Measurements from ENCODE around the gene FNBP1L. TPM values are rescaled to one million over a fixed set of nuclear protein-coding genes. Genes with fewer than 3 reads are reported as not detected.

The FNBP1L gene
- total RNA-seq, 4 donors from 2014 or later: 6.1 to 24.7 (median 14.7) TPM

DNA sequence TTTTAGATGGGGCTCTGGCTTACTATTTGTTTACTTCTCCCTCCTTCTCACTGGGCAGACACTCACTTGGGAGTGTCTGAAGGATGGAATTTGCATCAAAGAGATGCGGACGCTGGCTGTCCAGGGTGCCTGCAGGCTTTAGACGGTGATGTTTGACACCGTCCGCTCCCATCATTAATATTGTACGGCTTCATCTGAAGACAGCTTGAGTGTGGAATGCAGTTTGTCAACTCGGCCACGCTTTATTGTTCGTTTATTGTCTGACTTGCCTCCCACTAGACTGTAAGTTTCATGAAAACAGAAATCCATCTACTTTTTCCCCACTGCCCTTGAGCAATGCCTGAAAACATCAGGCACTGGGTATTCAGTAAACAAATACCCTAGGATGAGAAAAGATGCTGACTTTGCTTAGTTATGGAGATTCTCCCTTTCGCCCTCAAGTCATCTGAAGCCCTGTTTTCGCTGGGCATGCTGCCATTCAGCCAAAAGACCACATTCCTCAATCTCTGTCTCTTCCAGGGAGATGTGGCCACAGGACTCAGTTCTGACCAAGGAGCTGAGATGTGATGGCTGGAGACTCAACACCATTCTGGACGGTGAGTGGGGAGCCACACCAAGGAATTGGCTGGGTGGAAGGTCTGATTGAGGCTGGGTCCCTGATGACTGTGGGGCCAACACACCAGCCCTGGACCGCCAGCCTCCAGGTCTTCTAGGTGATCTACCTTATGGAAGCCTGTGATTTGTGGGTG is 146.1 kb downstream of the FNBP1L start:
- H3K27ac ChIP-seq: peak overlapping the region in 2 of 4 donors; percentile 16 to 46
- ATAC-seq: no peak
- no peak overlapping the region for H3K4me3 ChIP-seq
- peaks cover 9 to 80% (median 18%) of the 10 kb centered on the region in 3 donors for H3K4me1 ChIP-seq
- WGBS, 2 donors (ENCODE audit: low coverage in 1 of 2): 60 to 89% methylated on average over 5 to 11 of the region's 13 CpGs
- H3K27me3 ChIP-seq: no peaks in the 10 kb centered on the region
- TF ChIP-seq POLR2AphosphoS5 (IDR thresholded peaks at IDR 0.05) (no peak), POLR2A (IDR thresholded peaks at IDR 0.05) (no peak)
- TF ChIP-seq, protein P1, sequence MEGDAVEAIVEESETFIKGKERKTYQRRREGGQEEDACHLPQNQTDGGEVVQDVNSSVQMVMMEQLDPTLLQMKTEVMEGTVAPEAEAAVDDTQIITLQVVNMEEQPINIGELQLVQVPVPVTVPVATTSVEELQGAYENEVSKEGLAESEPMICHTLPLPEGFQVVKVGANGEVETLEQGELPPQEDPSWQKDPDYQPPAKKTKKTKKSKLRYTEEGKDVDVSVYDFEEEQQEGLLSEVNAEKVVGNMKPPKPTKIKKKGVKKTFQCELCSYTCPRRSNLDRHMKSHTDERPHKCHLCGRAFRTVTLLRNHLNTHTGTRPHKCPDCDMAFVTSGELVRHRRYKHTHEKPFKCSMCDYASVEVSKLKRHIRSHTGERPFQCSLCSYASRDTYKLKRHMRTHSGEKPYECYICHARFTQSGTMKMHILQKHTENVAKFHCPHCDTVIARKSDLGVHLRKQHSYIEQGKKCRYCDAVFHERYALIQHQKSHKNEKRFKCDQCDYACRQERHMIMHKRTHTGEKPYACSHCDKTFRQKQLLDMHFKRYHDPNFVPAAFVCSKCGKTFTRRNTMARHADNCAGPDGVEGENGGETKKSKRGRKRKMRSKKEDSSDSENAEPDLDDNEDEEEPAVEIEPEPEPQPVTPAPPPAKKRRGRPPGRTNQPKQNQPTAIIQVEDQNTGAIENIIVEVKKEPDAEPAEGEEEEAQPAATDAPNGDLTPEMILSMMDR (IDR thresholded peaks at IDR 0.05): no peak
- peaks cover 0 to 23% of the 10 kb centered on the region in 2 donors for H3K36me3 ChIP-seq
- no peaks in the 10 kb centered on the region for H3K9me3 ChIP-seq

DNA sequence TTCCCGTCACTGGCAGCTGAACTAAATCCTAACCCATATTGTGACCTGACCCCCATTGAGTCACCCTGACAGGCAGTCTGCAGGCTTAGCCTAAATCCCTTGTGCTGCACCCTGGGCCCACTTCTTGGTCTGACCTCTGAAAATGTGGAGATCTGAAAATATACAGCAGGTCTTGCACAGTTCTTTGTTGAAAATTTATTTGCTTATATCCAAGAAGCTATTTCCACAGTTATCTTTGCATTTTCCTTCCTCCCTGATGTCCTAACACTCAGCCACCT is 146.6 kb downstream of the FNBP1L start:
- peaks cover 9 to 85% (median 18%) of the 10 kb centered on the region in 3 donors for H3K4me1 ChIP-seq
- no peak overlapping the region for H3K4me3 ChIP-seq
- H3K36me3 ChIP-seq: peaks cover 0 to 18% of the 10 kb centered on the region in 2 donors
- H3K27me3 ChIP-seq: no peaks in the 10 kb centered on the region
- no peak for ATAC-seq
- WGBS, 2 donors (ENCODE audit: low coverage in 1 of 2): no CpG with 5 or more reads among the region's 1 CpG
- TF ChIP-seq EP300 (IDR thresholded peaks at IDR 0.05) (no peak), POLR2A (IDR thresholded peaks at IDR 0.05) (no peak), POLR2AphosphoS5 (IDR thresholded peaks at IDR 0.05) (no peak)
- TF ChIP-seq, protein P1 (IDR thresholded peaks at IDR 0.05): no peak
- H3K27ac ChIP-seq: peak overlapping the region in 2 of 4 donors; percentile 16 to 46
- no peaks in the 10 kb centered on the region for H3K9me3 ChIP-seq

DNA sequence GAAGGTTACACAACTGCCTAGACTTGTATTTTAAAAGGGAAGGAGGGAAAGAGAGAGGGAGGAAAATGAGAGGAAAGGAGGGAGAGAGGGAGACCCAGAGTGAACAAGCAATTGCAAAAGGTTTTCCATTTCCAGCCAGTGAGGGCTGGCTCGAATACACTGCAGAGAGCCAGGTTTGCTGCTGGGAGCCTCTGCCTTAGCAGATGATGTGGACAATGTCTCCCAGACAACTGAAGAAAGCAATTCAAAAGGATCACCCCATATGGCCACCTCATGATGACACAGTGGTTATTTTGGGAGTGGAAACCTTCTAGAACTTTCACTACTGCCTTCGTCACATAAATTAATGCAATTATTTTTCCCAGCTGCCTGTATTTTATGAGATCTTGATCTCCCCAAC is 147.3 kb downstream of the FNBP1L start:
- H3K4me1 ChIP-seq: peaks cover 9 to 92% (median 18%) of the 10 kb centered on the region in 3 donors
- H3K9me3 ChIP-seq: no peaks in the 10 kb centered on the region

DNA sequence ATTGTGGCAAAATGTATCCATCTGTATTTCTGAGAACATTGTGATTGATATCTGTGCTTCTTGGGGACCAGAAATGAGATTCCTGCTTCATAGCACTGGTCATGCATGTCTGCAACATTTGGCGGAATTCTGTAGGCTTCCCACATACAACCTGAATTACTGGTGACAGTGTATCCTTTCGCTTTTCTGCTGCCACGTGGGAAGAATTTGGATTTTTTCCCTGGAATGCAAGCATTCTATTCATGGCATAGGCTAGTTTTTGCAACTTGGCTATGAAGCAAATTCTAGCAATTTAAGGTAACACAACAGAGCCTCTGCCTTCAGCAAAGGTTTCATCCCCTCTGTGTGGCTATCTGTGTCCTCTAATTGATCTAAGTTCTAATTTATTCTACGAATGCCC is 147.8 kb downstream of the FNBP1L start:
- 37 to 44% methylated on average over 3 to 4 of the region's 4 CpGs for WGBS, 2 donors (ENCODE audit: low coverage in 1 of 2)
- H3K4me3 ChIP-seq: no peak overlapping the region
- H3K4me1 ChIP-seq: peaks cover 9 to 97% (median 18%) of the 10 kb centered on the region in 3 donors
- TF ChIP-seq, protein P1 (IDR thresholded peaks at IDR 0.05): no peak
- no peak for TF ChIP-seq POLR2A (IDR thresholded peaks at IDR 0.05)
- no peak for TF ChIP-seq EP300 (IDR thresholded peaks at IDR 0.05)
- TF ChIP-seq POLR2AphosphoS5 (IDR thresholded peaks at IDR 0.05): no peak
- peak overlapping the region in 3 of 4 donors; percentile 48 to 58 (median 51) for H3K27ac ChIP-seq
- H3K9me3 ChIP-seq: no peaks in the 10 kb centered on the region
- no peak for ATAC-seq
- H3K27me3 ChIP-seq: no peaks in the 10 kb centered on the region
- H3K36me3 ChIP-seq: peaks cover 0 to 10% of the 10 kb centered on the region in 2 donors

More for the DNA sequence above, 147.3 kb downstream of the FNBP1L start:
- peak overlapping the region in 3 of 4 donors; percentile 48 to 58 (median 51) for H3K27ac ChIP-seq
- TF ChIP-seq POLR2A (IDR thresholded peaks at IDR 0.05): no peak
- TF ChIP-seq, protein P1 (IDR thresholded peaks at IDR 0.05): no peak
- TF ChIP-seq POLR2AphosphoS5 (IDR thresholded peaks at IDR 0.05): no peak
- TF ChIP-seq EP300 (IDR thresholded peaks at IDR 0.05): no peak
- no peak for ATAC-seq
- H3K4me3 ChIP-seq: no peak overlapping the region
- WGBS, 2 donors (ENCODE audit: low coverage in 1 of 2): 20 to 22% methylated on average over 1 to 2 of the region's 2 CpGs
- no peaks in the 10 kb centered on the region for H3K27me3 ChIP-seq
- peaks cover 0 to 10% of the 10 kb centered on the region in 2 donors for H3K36me3 ChIP-seq
